Liver (tissue), 9 donors: ENCODE data around the gene TNFSF8. TPM values are rescaled to one million over a fixed set of nuclear protein-coding genes. Genes with fewer than 3 reads are reported as not detected.

ENCODE experiments used
- DNase-seq: peaks from one replicate; pipeline ENCODE4 v3.0.0-alpha.2; 2017; ENCODE audit warnings: low spot score
- H3K27ac ChIP-seq, 2 donors: one replicate each; pipeline ENCODE4 v1.7.0; 2013; ENCODE audit warnings: inconsistent platforms in 2 of 2, low read length in 2 of 2, control low read depth in 1 of 2, low read depth in 1 of 2, mild to moderate bottlenecking in 1 of 2
- H3K27me3 ChIP-seq, 4 donors: one replicate each; pipeline versions ENCODE4 v1.6.1 to v1.7.0; 2013; ENCODE audit warnings: low read length in 3 of 4, inconsistent platforms in 1 of 4, mild to moderate bottlenecking in 1 of 4, moderate library complexity in 1 of 4; ENCODE audit not compliant: control insufficient read depth in 4 of 4, insufficient read depth in 4 of 4
- H3K36me3 ChIP-seq, 4 donors: one replicate each; pipeline versions ENCODE4 v1.6.1 to v1.7.0; 2013; ENCODE audit warnings: low read length in 3 of 4, mild to moderate bottlenecking in 3 of 4, low read depth in 1 of 4, moderate library complexity in 1 of 4; ENCODE audit not compliant: control insufficient read depth in 4 of 4, insufficient read depth in 3 of 4
- H3K4me1 ChIP-seq, 4 donors: one replicate each; pipeline versions ENCODE4 v1.6.1 to v1.7.0; 2013; ENCODE audit warnings: low read length in 3 of 4, mild to moderate bottlenecking in 3 of 4, moderate library complexity in 1 of 4; ENCODE audit not compliant: control insufficient read depth in 4 of 4, insufficient read depth in 4 of 4
- H3K4me3 ChIP-seq, 3 donors: one replicate each; pipeline versions ENCODE4 v1.6.1 to v1.7.0; 2013; ENCODE audit warnings: low read length in 3 of 3, control low read depth in 1 of 3, low read depth in 1 of 3, mild to moderate bottlenecking in 1 of 3
- H3K9ac ChIP-seq, 2 donors: one replicate each; pipeline ENCODE4 v1.7.0; 2013; ENCODE audit warnings: low read length in 2 of 2, mild to moderate bottlenecking in 2 of 2, moderate library complexity in 2 of 2, control low read depth in 1 of 2, low read depth in 1 of 2
- H3K9me3 ChIP-seq, 4 donors: one replicate each; pipeline versions ENCODE4 v1.6.1 to v1.7.0; 2013; ENCODE audit warnings: low read length in 3 of 4; ENCODE audit not compliant: control insufficient read depth in 4 of 4
- CTCF ChIP-seq: fragments of 150-350 bp; IDR thresholded peaks from 2 replicates; pipeline ENCODE4 v1.5.1; 2017; ENCODE audit warnings: improper control_type of control experiment, low read depth, low read length; ENCODE audit not compliant: missing input control
- FOXA1 ChIP-seq: IDR thresholded peaks from 2 replicates; pipeline ENCODE4 v1.6.1; 2016; ENCODE audit warnings: antibody characterized with exemption
- FOXA2 ChIP-seq: IDR thresholded peaks from 2 replicates; pipeline ENCODE4 v1.6.1; 2016; ENCODE audit warnings: antibody characterized with exemption
- HNF4G ChIP-seq: IDR thresholded peaks from 2 replicates; pipeline ENCODE4 v1.6.1; 2016; ENCODE audit warnings: antibody characterized with exemption
- NR2F2 ChIP-seq: IDR thresholded peaks from 2 replicates; pipeline ENCODE4 v1.6.1; 2016; ENCODE audit warnings: antibody characterized with exemption
- RAD21 ChIP-seq, 2 donors: IDR thresholded peaks; 2 replicates each; pipeline ENCODE4 v1.6.1; 2016; ENCODE audit warnings: antibody characterized with exemption in 2 of 2, mild to moderate bottlenecking in 2 of 2
- RXRA ChIP-seq, 2 donors: IDR thresholded peaks; 2 replicates each; pipeline ENCODE4 v1.6.1; 2017 to 2018; ENCODE audit warnings: antibody characterized with exemption in 2 of 2, mild to moderate bottlenecking in 1 of 2
- TAF1 ChIP-seq: conservative IDR thresholded peaks from 2 replicates; pipeline ENCODE4 v1.6.1; 2016; ENCODE audit warnings: antibody characterized with exemption, mild to moderate bottlenecking
- YY1 ChIP-seq: IDR thresholded peaks from 2 replicates; pipeline ENCODE4 v1.6.1; 2016; ENCODE audit warnings: antibody characterized with exemption, mild to moderate bottlenecking
- WGBS: extraction: QIAGEN DNeasy Blood & Tissue Kit; methylation state at CpG from one replicate; pipeline ENCODE4 v1.1.7; 2013; 5-methylcytosine and 5-hydroxymethylcytosine counted together
- polyA plus RNA-seq, 2 donors: library from polyadenylated mRNA; stranded (reverse) in 1 of 2; unstranded in 1 of 2; fragments of 200-250 nt in 1 of 2; fragments of >200 nt in 1 of 2; fragmentation: Nextera tagmentation in 1 of 2; extraction: Ambion mirVana in 1 of 2; gene quantifications; one replicate each; pipeline versions ENCODE4 v1.2.1 to v1.2.3, GENCODE V29; 2013 to 2015
- total RNA-seq, 2 donors: library from RNA; depleted of rRNA; stranded (reverse); fragments of >200 nt; gene quantifications; one replicate each; pipeline ENCODE4 v1.2.3, GENCODE V29; 2014
- TF ChIP-seq, protein P1 (sequence below): IDR thresholded peaks from 2 replicates; pipeline ENCODE4 v1.6.1; 2016; ENCODE audit warnings: antibody characterized with exemption
- TF ChIP-seq, protein P2 (sequence below): IDR thresholded peaks from 2 replicates; pipeline ENCODE4 v1.6.1; 2016; ENCODE audit warnings: antibody characterized with exemption, mild to moderate bottlenecking
- donor health status: healthy.
- donor health status: healthy.
- donor health status: healthy.
- donor health status: healthy.
- donor health status: healthy.

Gene TNFSF8
- total and polyA plus RNA-seq, 4 donors: 0.28 to 1.4 (median 0.51) TPM

- peaks cover 0 to 8% (median 7%) of the 10 kb centered on the region in 4 donors for H3K4me1 ChIP-seq
- H3K27ac ChIP-seq: no peak overlapping the region
- H3K4me3 ChIP-seq: no peak overlapping the region
- no peak for TF ChIP-seq NR2F2
- TF ChIP-seq CTCF: no peak
- no peak overlapping the region for H3K9ac ChIP-seq
- 72% methylated on average over 4 of the region's 4 CpGs for WGBS
- DNase-seq: no peak
- H3K27me3 ChIP-seq: no peaks in the 10 kb centered on the region
- H3K9me3 ChIP-seq: no peaks in the 10 kb centered on the region
- H3K36me3 ChIP-seq: no peaks in the 10 kb centered on the region
Observed at GRCh38 chr9:114947058-114947457, 16.7 kb upstream of the TNFSF8 start.

DNA sequence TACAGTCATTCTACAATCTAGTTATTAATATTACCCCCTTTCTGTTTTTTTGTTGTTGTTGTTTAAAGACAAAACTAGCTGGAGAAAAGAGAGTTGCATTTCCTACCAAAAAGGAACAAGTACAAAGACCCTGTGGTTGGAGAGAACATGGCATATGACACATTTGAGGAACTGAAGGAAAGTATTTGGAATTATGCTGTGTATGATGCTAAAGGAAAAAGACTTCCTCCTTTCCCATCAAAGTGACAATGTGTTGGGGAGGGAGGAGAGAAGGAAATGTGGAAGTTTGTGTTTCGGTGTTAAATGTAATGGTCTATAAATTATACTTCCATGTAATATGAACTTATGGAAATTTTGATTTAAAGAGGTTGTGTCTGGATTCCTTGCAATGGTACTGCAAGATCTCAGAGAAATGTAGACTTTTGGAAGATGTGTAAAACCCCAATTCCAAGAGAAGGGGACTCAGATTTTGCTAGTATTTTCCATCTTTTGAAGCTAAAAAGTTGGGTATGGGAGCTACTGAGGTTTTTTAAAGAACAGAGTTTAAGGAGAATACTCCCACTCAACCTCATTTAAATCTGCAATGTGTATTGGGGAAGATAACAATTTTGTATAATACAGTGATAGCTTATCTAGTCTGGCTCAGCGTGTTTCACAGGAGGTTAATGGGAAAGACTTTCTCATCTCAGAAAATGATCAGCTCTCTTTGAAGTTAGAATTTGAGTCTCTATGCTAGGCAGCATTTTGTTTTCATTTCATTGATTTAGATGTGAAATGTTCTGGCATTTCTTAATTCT, 15.4 kb upstream of the TNFSF8 start:
- no peaks in the 10 kb centered on the region for H3K9me3 ChIP-seq
- H3K4me3 ChIP-seq: no peak overlapping the region
- H3K27me3 ChIP-seq: no peaks in the 10 kb centered on the region
- no peak overlapping the region for H3K9ac ChIP-seq
- DNase-seq: no peak
- peaks cover 0 to 3% (median 1%) of the 10 kb centered on the region in 4 donors for H3K4me1 ChIP-seq
- WGBS: 88% methylated on average over 2 of the region's 2 CpGs
- TF ChIP-seq, protein P1, sequence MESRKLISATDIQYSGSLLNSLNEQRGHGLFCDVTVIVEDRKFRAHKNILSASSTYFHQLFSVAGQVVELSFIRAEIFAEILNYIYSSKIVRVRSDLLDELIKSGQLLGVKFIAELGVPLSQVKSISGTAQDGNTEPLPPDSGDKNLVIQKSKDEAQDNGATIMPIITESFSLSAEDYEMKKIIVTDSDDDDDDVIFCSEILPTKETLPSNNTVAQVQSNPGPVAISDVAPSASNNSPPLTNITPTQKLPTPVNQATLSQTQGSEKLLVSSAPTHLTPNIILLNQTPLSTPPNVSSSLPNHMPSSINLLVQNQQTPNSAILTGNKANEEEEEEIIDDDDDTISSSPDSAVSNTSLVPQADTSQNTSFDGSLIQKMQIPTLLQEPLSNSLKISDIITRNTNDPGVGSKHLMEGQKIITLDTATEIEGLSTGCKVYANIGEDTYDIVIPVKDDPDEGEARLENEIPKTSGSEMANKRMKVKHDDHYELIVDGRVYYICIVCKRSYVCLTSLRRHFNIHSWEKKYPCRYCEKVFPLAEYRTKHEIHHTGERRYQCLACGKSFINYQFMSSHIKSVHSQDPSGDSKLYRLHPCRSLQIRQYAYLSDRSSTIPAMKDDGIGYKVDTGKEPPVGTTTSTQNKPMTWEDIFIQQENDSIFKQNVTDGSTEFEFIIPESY: no peak
- TF ChIP-seq TAF1 (no peak), HNF4G (no peak), FOXA2 (no peak), YY1 (no peak), NR2F2 (no peak), RXRA (IDR thresholded peaks at IDR 0.05) (no peak), RAD21 (IDR thresholded peaks at IDR 0.05) (no peak), FOXA1 (no peak)
- TF ChIP-seq, protein P2, sequence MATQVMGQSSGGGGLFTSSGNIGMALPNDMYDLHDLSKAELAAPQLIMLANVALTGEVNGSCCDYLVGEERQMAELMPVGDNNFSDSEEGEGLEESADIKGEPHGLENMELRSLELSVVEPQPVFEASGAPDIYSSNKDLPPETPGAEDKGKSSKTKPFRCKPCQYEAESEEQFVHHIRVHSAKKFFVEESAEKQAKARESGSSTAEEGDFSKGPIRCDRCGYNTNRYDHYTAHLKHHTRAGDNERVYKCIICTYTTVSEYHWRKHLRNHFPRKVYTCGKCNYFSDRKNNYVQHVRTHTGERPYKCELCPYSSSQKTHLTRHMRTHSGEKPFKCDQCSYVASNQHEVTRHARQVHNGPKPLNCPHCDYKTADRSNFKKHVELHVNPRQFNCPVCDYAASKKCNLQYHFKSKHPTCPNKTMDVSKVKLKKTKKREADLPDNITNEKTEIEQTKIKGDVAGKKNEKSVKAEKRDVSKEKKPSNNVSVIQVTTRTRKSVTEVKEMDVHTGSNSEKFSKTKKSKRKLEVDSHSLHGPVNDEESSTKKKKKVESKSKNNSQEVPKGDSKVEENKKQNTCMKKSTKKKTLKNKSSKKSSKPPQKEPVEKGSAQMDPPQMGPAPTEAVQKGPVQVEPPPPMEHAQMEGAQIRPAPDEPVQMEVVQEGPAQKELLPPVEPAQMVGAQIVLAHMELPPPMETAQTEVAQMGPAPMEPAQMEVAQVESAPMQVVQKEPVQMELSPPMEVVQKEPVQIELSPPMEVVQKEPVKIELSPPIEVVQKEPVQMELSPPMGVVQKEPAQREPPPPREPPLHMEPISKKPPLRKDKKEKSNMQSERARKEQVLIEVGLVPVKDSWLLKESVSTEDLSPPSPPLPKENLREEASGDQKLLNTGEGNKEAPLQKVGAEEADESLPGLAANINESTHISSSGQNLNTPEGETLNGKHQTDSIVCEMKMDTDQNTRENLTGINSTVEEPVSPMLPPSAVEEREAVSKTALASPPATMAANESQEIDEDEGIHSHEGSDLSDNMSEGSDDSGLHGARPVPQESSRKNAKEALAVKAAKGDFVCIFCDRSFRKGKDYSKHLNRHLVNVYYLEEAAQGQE: no peak
- H3K36me3 ChIP-seq: no peaks in the 10 kb centered on the region
- no peak overlapping the region for H3K27ac ChIP-seq
